Measurements from ENCODE around the gene POLQ.
A peak's percentile ranks its signal among the peaks of the same experiment; 100 is the strongest.
"Not testable (repeated sequence)": the region's sequence is repeated elsewhere in the genome, so short reads cannot be mapped to it uniquely, and the experiment has no call there.

POLQ gene

DNA sequence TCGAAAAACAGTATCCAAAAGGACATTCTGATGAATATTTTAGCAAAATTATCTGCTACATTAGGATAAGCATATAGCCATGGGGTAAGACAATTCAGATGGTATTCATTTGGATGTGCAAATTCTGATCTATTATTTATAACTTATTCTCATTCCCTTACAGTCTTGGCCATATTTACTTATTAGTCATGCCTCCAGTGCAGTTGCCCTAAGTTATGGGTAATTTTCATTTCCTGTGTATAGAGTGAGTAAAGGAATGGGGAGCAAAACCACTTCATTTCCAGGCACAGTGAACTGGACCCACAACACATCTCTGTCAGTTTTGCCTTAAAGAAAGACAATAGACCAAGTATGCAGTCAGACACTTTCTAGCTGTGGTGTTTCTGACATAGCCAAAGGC lies 134.3 kb downstream of the POLQ start:
- peak in 1 of 2 donors; percentile 31 for DNase-seq (ENCODE audit: low read depth in 2 of 2)
- H3K4me3 ChIP-seq (replicated peaks in 1 of 2; ENCODE audit: low read depth in 2 of 2, low read length in 2 of 2): no peak overlapping the region
- TF ChIP-seq, protein P1, sequence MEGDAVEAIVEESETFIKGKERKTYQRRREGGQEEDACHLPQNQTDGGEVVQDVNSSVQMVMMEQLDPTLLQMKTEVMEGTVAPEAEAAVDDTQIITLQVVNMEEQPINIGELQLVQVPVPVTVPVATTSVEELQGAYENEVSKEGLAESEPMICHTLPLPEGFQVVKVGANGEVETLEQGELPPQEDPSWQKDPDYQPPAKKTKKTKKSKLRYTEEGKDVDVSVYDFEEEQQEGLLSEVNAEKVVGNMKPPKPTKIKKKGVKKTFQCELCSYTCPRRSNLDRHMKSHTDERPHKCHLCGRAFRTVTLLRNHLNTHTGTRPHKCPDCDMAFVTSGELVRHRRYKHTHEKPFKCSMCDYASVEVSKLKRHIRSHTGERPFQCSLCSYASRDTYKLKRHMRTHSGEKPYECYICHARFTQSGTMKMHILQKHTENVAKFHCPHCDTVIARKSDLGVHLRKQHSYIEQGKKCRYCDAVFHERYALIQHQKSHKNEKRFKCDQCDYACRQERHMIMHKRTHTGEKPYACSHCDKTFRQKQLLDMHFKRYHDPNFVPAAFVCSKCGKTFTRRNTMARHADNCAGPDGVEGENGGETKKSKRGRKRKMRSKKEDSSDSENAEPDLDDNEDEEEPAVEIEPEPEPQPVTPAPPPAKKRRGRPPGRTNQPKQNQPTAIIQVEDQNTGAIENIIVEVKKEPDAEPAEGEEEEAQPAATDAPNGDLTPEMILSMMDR (IDR thresholded peaks at IDR 0.05; ENCODE audit: low read depth, low read length): no peak

DNA sequence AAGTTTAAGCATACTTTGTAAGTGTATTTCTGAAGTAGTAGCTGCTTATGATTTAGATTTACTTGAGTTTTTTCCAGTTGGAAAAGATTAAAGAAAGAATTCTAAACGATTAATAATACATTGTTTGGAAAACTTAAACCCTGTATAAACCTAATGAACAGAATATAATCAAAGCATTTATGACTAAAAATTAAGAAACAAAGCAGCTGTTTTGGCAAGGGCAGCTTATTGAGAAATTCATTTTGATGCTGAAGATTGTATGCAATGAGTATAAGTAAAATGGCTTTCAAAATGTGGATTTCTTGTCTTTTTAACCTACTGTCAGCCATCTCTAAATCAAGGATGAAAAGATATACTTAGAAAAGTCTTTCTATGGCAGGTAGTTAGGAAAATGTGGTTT lies 140.2 kb downstream of the POLQ start:
- TF ChIP-seq, protein P1 (IDR thresholded peaks at IDR 0.05; ENCODE audit: low read depth, low read length): no peak
- H3K4me3 ChIP-seq (replicated peaks in 1 of 2; ENCODE audit: low read depth in 2 of 2, low read length in 2 of 2): no peak overlapping the region
- DNase-seq (ENCODE audit: low read depth in 2 of 2): no peak

DNA sequence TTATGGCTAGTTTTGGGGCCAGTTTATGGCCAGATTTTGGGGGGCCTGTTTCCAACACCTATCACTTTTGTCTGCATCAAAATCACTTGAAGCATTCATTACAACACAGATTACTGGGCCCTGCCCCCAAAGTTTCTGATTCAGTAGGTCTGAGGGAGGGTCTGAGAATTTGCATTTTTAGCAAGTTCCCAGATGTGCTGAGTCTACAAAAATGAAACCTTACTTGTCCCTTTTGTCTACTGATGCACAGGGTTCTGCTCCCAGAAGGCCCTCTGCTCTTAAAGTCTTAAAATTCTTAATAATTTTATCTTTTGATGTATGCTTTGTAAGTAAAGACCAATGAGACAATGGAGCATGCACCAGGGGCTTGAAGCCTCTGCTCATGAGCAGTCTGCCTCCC lies 146.0 kb downstream of the POLQ start:
- DNase-seq (ENCODE audit: low read depth in 2 of 2): no peak
- H3K4me3 ChIP-seq (replicated peaks in 1 of 2; ENCODE audit: low read depth in 2 of 2, low read length in 2 of 2): no peak overlapping the region
- TF ChIP-seq, protein P1 (IDR thresholded peaks at IDR 0.05; ENCODE audit: low read depth, low read length): no peak

DNA sequence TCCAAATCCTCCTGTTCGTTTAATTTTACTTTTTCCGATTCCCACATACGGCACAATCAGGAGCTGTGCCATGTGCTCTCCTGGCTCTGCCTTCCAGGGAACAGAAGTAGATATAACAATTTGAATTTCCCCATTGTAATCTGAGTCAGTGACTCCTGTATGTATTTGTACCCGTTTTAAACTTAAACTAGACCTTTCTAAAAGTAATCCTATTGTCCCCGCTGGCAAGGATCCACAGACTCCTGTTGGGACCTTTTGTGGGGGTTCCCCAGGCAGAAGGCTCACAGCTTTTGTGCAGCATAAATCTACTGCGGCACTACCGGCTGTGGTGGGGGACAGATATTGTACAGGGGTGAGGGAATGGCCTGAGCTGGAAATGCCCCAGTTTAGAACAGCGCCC lies 147.7 kb downstream of the POLQ start:
- not testable (repeated sequence) for H3K4me3 ChIP-seq (replicated peaks in 1 of 2; ENCODE audit: low read depth in 2 of 2, low read length in 2 of 2); DNase-seq (ENCODE audit: low read depth in 2 of 2)

DNA sequence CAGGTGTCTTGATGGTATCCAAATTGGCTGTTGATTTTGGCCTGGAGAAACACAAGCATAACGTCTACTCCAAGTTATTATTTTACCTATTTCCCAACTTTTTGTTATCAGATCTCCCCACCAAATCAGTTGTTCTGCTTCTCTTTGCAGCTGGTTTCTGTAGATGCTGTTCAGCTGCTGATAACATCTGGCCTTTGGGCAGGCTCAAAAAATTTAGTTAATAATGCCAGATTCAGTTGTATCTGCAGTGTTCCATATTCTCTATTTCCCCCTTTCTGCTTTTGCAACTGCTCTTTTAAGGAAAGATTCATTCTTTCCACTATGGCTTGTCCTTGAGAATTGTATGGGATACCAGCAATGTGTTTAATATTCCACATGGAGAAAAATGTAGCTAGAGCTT lies 149.8 kb downstream of the POLQ start:
- not testable (repeated sequence) for H3K4me3 ChIP-seq (replicated peaks in 1 of 2; ENCODE audit: low read depth in 2 of 2, low read length in 2 of 2); DNase-seq (ENCODE audit: low read depth in 2 of 2)

DNA sequence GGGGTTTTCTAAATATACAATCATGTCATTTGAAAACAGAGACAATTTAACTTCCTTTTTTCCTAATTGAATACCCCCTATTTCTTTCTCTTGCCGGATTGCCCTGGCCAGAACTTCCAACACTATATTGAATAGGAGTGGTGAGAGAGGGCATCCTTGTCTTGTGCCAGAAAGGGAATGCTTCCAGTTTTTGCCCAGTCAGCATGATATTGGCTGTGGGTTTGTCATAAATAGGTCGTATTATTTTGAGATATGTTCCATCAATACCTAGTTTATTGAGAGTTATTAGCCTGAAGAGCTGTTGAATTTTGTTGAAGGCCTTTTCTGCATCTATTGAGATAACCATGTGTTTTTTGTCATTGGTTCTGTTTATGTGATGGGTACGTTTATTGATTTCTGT lies 157.5 kb downstream of the POLQ start:
- not testable (repeated sequence) for H3K4me3 ChIP-seq (replicated peaks in 1 of 2; ENCODE audit: low read depth in 2 of 2, low read length in 2 of 2); DNase-seq (ENCODE audit: low read depth in 2 of 2)
